Suppressor macrophage treated with lipopolysaccharide for 4 hours (primary cell): ENCODE results near the gene VAMP5.
A peak's percentile ranks its signal among the peaks of the same experiment; 100 is the strongest.
"Not testable (repeated sequence)": the region's sequence is repeated elsewhere in the genome, so short reads cannot be mapped to it uniquely, and the experiment has no call there.

Experiments
- DNase-seq: peaks from one replicate; pipeline ENCODE4 v3.0.0-alpha.2; 2020

VAMP5 gene

DNA sequence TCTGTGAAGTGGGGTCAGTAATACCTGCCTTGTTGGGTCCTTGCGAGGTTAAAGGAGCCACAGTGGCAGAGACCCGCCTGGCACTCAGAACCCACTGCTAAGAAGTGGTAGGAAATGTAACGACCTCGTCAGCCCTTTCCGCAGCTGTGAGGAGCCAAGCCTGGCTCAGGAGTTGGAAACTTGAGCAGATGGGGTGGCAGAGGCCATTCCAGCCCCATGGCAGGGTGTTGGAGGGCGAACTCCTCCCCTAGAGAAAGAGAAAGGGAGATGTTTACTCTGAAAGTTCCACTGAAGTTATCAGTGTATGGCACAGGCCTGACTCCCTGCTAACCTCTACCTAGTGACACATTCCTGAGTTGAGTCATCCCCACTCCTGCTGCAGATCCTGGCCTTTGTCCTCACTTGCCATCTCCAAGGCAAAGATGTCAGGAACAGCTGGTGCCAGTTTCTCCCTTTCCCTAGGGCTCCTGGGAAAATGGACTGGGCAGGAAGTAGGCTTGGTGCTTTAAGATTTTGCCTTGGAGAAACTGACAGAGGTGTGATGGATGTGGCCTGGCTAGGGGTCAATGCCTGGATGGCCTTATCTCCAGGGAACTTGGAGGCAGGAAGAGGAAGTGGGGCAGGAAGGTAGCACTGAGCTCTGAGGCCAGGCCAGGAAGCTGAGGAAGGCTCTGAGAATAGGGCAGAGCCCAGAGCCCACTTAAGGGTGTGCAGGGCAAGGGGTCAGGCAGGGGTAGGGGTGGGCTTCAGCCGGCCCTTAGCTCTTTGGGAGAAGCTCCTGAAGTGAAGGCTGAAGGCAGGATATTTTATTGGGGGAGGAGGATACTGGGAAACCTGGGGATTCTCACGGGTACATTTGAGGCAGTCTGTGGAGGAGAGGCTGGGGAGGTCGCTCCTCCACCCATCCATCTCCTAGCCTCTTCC lies 888 bp downstream of the VAMP5 start:
- DNase-seq = peak; percentile 51

DNA sequence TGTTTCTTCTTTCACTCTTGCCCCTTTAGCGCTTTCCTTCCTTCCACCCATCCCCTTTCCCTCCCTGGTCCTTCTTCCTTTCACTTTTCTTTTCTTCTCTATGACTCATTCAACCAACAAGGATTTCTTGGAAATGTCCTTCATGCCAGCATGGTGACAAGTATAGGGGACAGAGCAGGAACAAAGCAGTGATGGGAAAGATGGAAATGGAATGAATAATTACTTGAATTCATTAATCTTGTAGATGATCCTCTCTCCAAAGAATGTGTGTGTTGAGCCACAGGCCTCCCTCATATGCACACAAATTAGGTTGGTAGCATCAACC lies 1.5 kb downstream of the VAMP5 start:
- peak; percentile 84 for DNase-seq

- DNase-seq = no peak
Measured at GRCh38 chr2:85588236-85588635, 4.0 kb downstream of the VAMP5 start.

- no peak for DNase-seq
Measured at GRCh38 chr2:85588645-85589044, 4.4 kb downstream of the VAMP5 start.

- no peak for DNase-seq
Measured at GRCh38 chr2:85589181-85589580, 5.0 kb downstream of the VAMP5 start.

DNA sequence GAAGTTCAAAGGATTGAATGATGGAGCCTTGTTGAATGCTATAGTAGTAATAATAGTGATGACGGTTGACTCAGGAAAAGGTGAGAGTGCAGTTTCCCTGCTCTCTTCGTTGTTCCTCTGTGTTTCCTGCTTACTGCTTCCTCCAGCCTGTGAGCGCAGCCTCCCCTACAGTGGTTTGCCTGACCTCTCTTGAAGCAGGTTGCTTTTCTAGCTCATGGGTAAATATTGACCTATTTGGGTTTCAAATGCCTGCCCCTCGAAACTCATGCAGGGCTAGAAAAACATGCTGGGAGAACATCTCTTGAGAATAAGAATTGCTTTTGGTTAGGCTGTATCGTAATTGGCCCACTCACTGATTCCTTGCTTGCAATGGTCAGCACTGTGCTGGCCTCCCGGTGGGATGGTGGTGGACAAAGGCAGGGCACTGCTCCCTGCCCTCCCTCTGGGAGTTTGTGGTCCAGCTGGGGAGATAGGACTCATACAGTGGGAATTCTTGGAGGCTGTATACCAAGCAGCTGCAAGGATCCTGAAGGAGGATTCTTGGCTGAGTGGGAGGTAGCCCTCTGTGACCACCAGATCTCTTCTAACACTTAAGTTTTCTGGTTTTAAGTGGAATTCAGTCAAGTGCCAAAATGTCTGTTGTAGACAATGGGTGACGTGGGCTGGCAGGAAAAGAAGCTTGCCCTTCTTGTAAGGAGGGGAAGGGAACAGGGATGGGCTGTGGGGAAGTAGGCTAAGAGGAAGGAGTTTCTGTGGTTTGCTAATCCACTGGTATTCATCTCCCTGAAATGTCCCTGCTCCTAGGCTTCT lies 6.0 kb downstream of the VAMP5 start:
- DNase-seq = peak; percentile 82

GRCh38 chr2:85590950-85591349 lies 6.7 kb downstream of the VAMP5 start:
- DNase-seq = no peak

GRCh38 chr2:85591563-85591962 lies 7.3 kb downstream of the VAMP5 start:
- no peak for DNase-seq

DNA sequence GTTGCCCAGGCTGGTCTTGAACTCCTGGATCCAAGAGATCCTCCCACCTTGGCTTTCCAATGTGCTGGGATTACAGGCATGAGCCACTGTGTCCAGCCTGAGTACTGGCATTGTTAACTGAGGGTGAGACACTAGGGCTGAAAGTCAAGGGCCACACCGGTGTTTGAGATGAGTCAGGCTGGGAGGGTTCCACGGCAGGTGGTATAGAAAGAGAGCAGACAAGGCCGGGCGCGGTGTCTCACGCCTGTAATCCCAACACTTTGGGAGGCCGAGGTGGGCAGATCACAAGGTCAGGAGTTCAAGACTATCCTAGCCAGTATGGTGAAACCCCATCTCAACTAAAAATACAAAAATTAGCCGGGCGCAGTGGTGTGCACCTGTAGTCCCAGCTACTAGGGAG lies 8.1 kb downstream of the VAMP5 start:
- not testable (repeated sequence) for DNase-seq

DNA sequence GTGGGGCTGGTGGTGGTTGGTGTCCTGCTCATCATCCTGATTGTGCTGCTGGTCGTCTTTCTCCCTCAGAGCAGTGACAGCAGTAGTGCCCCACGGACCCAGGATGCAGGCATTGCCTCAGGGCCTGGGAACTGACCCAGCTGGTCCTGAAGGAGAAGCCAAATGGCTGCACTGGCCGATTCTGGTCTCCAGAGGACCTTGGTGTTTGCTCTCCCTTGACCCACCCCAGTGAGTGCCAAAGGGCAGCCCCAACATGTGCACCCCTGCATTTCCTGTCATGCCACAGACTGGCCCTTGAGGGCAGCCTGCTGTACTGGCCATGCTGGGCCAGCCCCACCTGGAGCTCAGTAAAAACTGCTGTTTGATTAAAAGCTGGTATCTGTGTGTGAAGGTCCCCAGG lies 8.8 kb downstream of the VAMP5 start:
- DNase-seq = no peak

- DNase-seq = no peak
Measured at GRCh38 chr2:85594715-85595300, 10.6 kb downstream of the VAMP5 start.

DNA sequence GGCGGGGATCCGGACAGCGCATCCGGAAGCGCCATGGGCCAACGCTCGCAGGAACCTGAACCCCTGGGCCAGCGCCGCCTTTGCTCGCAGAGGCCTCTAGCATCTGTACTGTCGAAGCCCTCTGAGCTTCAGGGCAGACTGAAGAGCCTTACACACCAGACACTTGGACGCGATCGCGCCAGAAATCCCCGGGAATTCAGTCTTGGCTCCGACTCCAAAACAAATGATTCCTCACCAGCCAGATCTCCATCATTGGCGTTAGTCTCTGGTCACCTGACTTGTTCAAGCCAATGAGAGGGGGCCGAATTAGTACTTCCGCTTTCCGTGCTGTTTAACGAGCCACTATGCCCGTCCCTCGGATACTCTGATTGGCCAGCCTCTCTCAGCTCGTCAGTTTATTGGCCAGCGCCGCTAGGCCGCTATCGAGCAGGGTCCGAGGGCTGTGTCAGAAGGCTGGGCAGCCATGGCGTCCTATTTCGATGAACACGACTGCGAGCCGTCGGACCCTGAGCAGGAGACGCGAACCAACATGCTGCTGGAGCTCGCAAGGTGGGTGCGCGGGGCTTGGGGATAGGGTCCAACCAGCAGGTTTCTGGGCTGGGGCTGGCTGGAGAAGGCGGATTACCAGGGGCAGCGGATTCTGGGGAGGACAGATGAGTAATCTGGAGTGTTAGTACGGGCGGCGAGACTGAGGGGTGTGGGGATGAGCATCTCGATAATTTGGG lies 11.2 kb downstream of the VAMP5 start, which contains the start of gene RNF181:
Gene RNF181 (plus strand): TSS at position 445 of the 725 bp plus-strand sequence. CDS start 19 bp downstream, at position 464.
- peak; percentile 99 for DNase-seq

DNA sequence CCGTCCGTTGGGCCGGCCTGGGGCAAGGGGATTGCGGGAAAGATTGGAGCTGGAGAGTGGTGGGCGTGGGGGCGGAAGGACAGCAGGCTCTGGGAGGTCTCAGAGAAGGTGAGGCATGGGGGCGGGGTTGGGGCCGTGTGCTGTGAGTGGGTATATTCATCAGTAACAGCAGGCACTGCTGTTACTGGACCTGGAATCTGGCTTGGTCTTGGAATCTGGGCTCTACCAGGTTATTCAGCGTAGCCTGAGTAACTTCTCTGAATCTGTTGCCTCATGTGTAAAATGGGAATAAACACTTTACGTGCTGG lies 11.7 kb downstream of the VAMP5 start:
- DNase-seq = no peak

DNA sequence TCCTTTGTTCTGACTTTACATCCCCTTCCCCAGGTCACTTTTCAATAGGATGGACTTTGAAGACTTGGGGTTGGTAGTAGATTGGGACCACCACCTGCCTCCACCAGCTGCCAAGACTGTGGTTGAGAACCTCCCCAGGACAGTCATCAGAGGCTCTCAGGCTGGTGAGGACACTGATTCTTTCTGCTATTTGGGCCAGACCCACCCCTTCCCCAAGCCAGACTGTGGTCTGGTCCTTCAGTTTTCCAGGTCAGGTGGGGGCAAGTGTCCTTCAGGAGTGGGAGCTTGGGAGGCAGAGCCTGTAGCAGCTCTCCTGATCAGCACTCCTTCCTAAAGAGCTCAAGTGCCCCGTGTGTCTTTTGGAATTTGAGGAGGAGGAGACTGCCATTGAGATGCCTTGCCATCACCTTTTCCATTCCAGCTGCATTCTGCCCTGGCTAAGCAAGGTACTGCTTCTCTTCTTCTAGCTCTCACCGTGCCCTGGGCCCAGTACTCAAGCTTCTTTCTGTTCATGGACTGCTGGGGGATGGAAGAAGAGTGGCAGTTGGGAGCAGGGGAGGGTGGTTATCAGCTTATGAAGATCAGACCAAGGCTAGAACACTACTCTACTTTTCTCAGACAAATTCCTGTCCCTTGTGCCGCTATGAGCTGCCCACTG lies 12.4 kb downstream of the VAMP5 start:
- no peak for DNase-seq

- no peak for DNase-seq
Measured at GRCh38 chr2:85597241-85597640, 13.0 kb downstream of the VAMP5 start.

DNA sequence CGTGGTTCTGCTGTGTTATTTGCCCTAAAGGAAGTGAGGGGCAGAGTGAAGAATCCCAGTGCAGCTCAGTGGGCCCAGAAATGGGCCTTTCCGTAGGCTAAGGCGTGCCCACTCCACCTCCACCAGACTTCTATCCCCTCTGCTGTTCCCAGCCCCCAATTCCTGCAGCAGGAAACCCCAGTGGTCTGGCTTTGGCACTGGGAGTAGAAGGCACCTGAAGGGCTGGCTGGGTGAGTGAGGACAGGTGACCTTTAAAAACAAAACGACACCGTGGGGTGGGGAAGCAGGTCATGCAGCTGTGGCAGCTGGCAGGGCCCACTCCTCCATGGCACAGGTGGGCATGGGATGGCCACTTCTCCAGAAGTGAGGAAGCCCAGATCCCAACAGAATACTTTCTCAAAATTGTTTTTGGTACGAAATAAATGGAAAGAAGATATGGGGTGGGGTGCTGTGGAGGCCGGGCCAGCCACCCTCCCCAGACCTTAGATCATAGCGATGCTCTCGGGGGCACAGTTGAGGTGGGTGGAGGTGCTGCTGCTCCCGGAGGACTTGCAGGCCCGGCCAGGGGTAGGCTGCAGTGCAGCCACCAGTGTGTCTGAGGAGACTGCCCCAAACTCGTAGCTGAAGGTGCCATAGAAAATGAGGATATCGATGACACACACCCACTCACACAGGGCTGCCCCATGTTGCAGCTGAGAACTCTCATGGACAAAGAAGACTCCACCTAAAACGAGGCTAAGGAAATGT lies 14.5 kb downstream of the VAMP5 start:
- no peak for DNase-seq

DNA sequence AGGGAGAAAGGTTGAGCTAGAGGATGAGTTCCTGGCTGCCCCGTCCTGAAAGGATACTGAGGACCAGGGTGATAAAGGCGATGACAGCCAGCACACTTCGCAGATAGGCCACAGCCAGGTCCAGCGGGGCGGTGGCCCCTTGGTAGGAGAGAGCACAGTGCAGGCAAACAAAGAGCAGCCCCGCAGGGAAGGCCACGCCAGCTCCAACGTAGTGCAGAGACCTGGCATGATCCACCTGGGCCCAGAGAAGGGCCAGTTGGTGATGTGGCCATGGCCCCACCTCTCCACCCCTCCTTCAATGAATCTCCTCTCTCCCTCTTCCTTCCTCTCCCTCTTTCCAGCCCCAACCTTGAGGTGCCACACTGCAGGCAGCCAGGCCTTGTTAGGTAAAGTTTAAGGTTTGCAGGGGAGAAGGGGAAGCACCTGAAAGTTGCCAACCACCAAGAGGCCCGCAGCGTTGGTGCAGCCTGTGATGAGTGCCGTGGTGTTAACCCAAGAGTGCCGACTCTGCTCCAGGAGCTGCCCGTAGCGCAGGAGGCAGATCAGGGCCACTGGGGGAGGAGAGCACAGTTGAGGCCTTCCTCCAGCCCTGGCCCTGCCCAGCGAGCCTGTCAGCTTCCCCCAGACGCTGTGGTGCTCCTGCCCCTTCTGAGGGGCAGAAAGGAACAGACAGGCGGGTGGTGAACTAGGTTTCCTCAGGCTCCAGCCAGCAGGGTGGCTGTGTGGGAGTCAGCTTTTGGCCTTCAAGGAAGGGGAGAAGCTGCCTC lies 15.4 kb downstream of the VAMP5 start:
- DNase-seq = no peak

GRCh38 chr2:85600235-85600575 lies 16.0 kb downstream of the VAMP5 start:
- DNase-seq = no peak

GRCh38 chr2:85600951-85601770 lies 16.9 kb downstream of the VAMP5 start:
- DNase-seq = no peak
